ENCODE results near the gene POLD2. TPM values are rescaled to one million over a fixed set of nuclear protein-coding genes. Genes with fewer than 3 reads are reported as not detected.

POLD2 gene
- total RNA-seq, 1 experiment from 2014 or later: 149 TPM

DNA sequence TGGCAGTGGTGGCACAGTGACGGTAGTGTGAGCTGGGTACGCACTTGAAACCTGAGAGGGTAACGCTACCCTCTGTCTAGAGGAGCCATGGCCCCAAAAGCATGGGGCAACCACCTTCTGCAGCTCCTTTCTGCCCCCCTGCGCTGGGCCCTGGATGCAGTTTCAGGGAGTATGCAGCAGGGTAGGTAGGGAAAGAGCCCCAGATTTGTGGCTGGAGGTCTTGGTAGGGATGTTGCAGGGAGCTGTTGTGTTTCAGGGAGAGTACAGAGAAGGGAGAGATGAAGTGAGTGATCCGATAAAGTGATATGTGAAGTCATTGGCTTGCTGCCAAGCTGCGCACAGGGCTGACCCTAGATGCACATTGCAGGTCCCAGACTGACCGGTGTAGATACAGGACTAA is 55.3 kb downstream of the POLD2 start:
- H3K27ac ChIP-seq: no peak overlapping the region
- H3K27me3 ChIP-seq: no peaks in the 10 kb centered on the region
- no peaks in the 10 kb centered on the region for H3K9me3 ChIP-seq (replicated peaks)
- H3K36me3 ChIP-seq: no peaks in the 10 kb centered on the region
- H3K4me3 ChIP-seq: no peak overlapping the region
- DNase-seq: no peak
- peaks cover 15% of the 10 kb centered on the region for H3K4me1 ChIP-seq

DNA sequence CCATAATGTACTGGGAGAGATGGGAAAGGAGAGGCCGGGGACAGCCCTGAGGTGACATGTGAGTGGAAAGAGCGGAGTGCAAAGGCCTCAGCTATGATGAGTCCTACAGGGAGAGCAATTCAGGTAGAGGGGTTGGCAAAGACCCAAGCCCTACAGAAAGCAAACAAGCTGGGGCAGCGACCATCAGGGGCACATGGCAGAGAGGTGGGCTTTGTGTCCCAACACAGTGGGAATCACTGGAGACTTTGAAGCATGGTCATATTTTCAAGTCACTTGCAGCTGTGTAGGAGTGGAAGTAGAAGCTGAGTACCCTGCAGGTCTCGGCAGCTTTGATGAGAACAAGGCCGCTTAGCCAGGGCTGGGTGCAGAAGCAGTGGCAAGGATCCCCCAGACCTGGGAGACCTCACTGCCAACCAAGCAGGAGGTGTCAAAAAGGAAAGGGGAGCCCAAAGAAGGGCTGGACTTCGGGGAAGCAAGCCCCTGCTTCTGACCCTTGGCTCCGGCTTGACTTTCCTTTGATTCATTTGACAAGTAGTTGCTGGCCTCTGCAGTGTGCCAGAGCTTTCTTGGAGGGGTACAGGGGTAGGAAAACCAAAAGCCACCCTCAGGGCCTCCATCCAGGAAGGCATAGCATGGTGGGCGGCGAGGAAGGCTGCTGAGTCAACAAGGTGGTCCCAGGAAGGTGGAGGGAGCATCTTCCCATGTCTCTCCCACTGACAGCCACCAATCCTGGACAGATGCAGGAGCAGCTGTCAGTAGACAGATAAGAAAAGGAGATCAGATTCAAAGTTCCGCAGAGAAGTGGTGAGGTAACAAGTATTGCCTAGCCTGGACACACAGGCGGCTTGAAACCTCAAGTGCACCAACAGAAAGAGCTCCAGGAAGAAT is 56.0 kb downstream of the POLD2 start:
- DNase-seq: peak in 1 of 2 experiments; percentile 40
- no peak overlapping the region for H3K4me3 ChIP-seq
- H3K4me1 ChIP-seq: peaks cover 9% of the 10 kb centered on the region
- H3K9me3 ChIP-seq (replicated peaks): no peaks in the 10 kb centered on the region
- no peaks in the 10 kb centered on the region for H3K27me3 ChIP-seq
- no peaks in the 10 kb centered on the region for H3K36me3 ChIP-seq
- no peak overlapping the region for H3K27ac ChIP-seq

DNA sequence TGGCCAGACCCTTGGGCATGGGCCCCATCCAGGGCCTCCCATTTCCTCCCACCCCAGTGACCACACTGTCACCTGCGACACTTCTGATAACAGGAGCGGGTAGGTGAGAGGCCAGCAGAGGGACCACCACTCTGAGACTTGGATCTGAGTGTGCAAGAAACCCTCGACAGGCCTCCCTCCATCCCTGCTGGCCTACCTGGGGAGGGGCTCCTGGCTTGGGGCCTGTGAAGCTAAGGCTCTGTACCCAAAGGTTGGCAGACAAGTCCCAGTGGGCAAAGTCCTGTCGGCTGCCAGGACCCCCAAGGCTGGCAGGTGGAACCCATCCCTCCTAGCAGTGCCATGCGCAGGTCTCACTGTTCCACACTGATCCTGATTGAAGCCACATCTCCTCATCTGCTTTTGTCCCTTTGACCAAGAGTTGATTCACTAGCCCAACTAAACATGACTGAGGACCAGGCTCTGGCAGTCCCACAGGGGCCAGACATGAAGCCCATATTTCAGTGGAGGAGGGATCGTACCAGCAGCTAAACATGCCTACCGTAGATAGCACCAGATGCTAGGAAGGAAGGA is 56.8 kb downstream of the POLD2 start:
- H3K9me3 ChIP-seq (replicated peaks): no peaks in the 10 kb centered on the region
- H3K4me1 ChIP-seq: peaks cover 6% of the 10 kb centered on the region; the same call in 1 of the 2 replicates
- H3K36me3 ChIP-seq: no peaks in the 10 kb centered on the region
- no peak overlapping the region for H3K4me3 ChIP-seq
- H3K27me3 ChIP-seq: no peaks in the 10 kb centered on the region
- no peak overlapping the region for H3K27ac ChIP-seq
- no peak for DNase-seq

GRCh38 chr7:44066111-44066460 is 57.3 kb downstream of the POLD2 start:
- DNase-seq: no peak
- no peaks in the 10 kb centered on the region for H3K9me3 ChIP-seq (replicated peaks)
- no peaks in the 10 kb centered on the region for H3K36me3 ChIP-seq
- H3K27ac ChIP-seq: no peak overlapping the region
- H3K4me1 ChIP-seq: peaks cover 5% of the 10 kb centered on the region; the same call in 1 of the 2 replicates
- no peak overlapping the region for H3K4me3 ChIP-seq
- H3K27me3 ChIP-seq: no peaks in the 10 kb centered on the region

DNA sequence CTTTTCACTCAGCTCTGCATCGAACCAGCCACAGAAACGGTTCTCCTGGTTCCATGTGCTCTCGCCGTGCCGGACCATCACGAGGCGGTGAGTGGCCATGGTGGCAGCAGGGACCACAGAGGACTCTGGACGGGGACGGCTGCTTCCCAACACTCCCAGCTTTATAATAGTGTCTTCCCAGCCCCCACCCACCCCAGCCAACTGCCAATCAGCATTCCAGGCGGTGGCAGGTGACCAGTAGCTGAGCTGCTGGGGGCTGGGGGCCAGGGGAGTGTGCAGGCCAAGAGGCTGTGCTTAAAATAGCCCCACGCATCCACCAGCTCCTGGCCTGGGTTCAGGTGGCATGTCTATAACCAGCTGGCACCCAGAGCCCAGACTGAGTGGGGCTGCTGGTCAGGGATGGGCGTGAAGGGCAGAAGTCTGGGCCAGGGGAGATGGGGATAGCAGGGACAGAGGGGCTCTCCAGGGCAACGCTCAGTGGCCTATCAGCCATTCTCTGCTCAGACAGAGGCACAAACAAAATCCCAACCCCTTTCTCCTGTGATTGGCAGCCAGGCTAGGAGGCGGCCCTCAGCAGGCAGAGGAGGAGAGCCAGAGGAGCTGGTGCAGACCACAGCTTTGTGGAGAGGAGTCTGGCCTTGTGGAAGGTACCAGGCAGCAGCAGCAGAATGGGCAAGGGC is 57.8 kb downstream of the POLD2 start, which contains the start of gene PGAM2:
Gene PGAM2 (minus strand): TSS at position 137 of the 680 bp plus-strand sequence. CDS start 38 bp downstream, at position 99.
- no peaks in the 10 kb centered on the region; the same call in 1 of the 2 replicates for H3K4me1 ChIP-seq
- no peaks in the 10 kb centered on the region for H3K27me3 ChIP-seq
- no peaks in the 10 kb centered on the region for H3K36me3 ChIP-seq
- H3K9me3 ChIP-seq (replicated peaks): no peaks in the 10 kb centered on the region
- no peak for DNase-seq
- no peak within 1 kb of the TSS for H3K4me3 ChIP-seq
- H3K27ac ChIP-seq: no peak within 1 kb of the TSS

DNA sequence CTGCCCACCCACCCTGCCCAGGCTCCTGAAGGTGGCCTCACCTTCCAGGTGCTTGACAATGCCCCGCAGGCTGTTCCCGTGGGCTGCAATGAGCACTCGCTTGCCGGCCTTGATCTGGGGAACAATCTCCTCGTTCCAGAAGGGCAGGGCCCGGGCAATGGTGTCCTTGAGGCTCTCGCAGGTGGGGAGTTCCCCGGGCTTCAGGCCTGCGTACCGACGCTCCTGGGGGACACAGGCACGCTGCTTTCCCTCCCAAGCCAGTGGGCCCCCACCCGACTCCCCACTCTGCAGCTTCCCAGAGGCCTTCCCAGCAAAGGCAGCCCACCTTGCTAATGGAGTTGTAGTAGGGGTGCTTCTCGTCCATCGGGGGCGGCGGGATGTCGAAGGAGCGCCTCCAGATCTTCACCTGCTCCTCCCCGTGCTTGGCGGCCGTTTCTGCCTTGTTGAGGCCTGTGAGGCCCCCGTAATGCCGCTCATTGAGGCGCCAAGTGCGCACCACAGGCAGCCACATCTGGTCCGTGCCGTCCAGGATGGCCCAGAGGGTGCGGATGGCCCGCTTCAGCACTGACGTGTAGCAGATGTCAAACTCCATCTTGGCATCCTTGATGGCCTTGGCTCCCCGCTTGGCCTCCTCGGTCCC is 58.4 kb downstream of the POLD2 start:
- Histone ChIP-seq H3K27ac (no peak overlapping the region), H3K4me3 (no peak overlapping the region), H3K27me3 (no peaks in the 10 kb centered on the region), H3K4me1 (no peaks in the 10 kb centered on the region), H3K9me3 (replicated peaks) (no peaks in the 10 kb centered on the region), H3K36me3 (0 out of 2 replicates have a peak, but pooled peaks cover 2% of the 10 kb centered on the region)
- DNase-seq: no peak

Other genes starting within 250 kb of the POLD2 start
- gene URGCP, start 217.0 kb downstream of the POLD2 start, total RNA-seq (2014; rRNA removed; shearing (Covaris generic)): 17.4 and 19.6 TPM in 2 replicates
- gene UBE2D4, start 197.1 kb downstream of the POLD2 start, total RNA-seq (2014; rRNA removed; shearing (Covaris generic)): 15.3 and 15.6 TPM in 2 replicates
- not detected in 2 replicates for gene SPDYE1, start 125.7 kb downstream of the POLD2 start, total RNA-seq (2014; rRNA removed; shearing (Covaris generic))
- 51.9 and 54.4 TPM in 2 replicates for gene DBNL, start 78.8 kb downstream of the POLD2 start, total RNA-seq (2014; rRNA removed; shearing (Covaris generic))
- not detected in 2 replicates for gene PGAM2, start 58.0 kb downstream of the POLD2 start, total RNA-seq (2014; rRNA removed; shearing (Covaris generic))
- gene POLM, start 41.0 kb downstream of the POLD2 start, total RNA-seq (2014; rRNA removed; shearing (Covaris generic)): 7.6 and 7.9 TPM in 2 replicates
- gene AEBP1, start 19.2 kb downstream of the POLD2 start, total RNA-seq (2014; rRNA removed; shearing (Covaris generic)): 13.4 and 17.8 TPM in 2 replicates
- gene MYL7, start 17.8 kb upstream of the POLD2 start, total RNA-seq (2014; rRNA removed; shearing (Covaris generic)): not detected in 2 replicates
- not detected in 2 replicates for gene GCK, start 65.9 kb upstream of the POLD2 start, total RNA-seq (2014; rRNA removed; shearing (Covaris generic))
- gene YKT6, start 77.4 kb upstream of the POLD2 start, total RNA-seq (2014; rRNA removed; shearing (Covaris generic)): 98.6 and 101 TPM in 2 replicates
- gene CAMK2B, start 202.0 kb upstream of the POLD2 start, total RNA-seq (2014; rRNA removed; shearing (Covaris generic)): 0.84 and 2.4 TPM in 2 replicates